ENCODE measurements around the gene AP3B1.

The AP3B1 gene

GRCh38 chr5:77973253-77973609 is 321.3 kb downstream of the AP3B1 start:
- Histone ChIP-seq H3K27me3 (ENCODE audit: low read length) (no peaks in the 10 kb centered on the region), H3K9ac (ENCODE audit: low read length) (no peak overlapping the region), H2AFZ (ENCODE audit: low read depth, low read length, severe bottlenecking) (no peak overlapping the region), H4K20me1 (ENCODE audit: low read depth, low read length) (no peaks in the 10 kb centered on the region), H3F3A (ENCODE audit: insufficient read depth) (no peaks in the 10 kb centered on the region), H3K27ac (ENCODE audit: low read depth, low read length) (no peak overlapping the region), H3K9me2 (replicated peaks; ENCODE audit: insufficient read depth, low read length) (no peaks in the 10 kb centered on the region), H3K4me2 (ENCODE audit: low read depth, low read length, poor library complexity, severe bottlenecking) (peak overlapping the region; percentile 42), H3K36me3 (ENCODE audit: low read length) (no peaks in the 10 kb centered on the region), H3K79me2 (ENCODE audit: insufficient read depth, low read length) (no peaks in the 10 kb centered on the region), H3K4me3 (ENCODE audit: insufficient read depth, low read length, poor library complexity, severe bottlenecking) (no peak overlapping the region), H3K9me3 (ENCODE audit: insufficient read depth, low read length) (no peaks in the 10 kb centered on the region)
- TF ChIP-seq EZH2phosphoT487 (conservative IDR thresholded peaks at IDR 0.05; ENCODE audit: low read length) (no peak), CTCF (IDR thresholded peaks at IDR 0.05; ENCODE audit: insufficient read depth, low read length, poor library complexity, severe bottlenecking) (no peak)

GRCh38 chr5:77972469-77973252 is 321.8 kb downstream of the AP3B1 start:
- no peaks in the 10 kb centered on the region for H3K36me3 ChIP-seq (ENCODE audit: low read length)
- H3K27me3 ChIP-seq (ENCODE audit: low read length): no peaks in the 10 kb centered on the region
- TF ChIP-seq EZH2phosphoT487 (conservative IDR thresholded peaks at IDR 0.05; ENCODE audit: low read length) (no peak), CTCF (IDR thresholded peaks at IDR 0.05; ENCODE audit: insufficient read depth, low read length, poor library complexity, severe bottlenecking) (peak; percentile 22)
- no peaks in the 10 kb centered on the region for H3F3A ChIP-seq (ENCODE audit: insufficient read depth)
- H3K9me2 ChIP-seq (replicated peaks; ENCODE audit: insufficient read depth, low read length): no peaks in the 10 kb centered on the region
- H3K4me2 ChIP-seq (ENCODE audit: low read depth, low read length, poor library complexity, severe bottlenecking): peak overlapping the region; percentile 42
- no peak overlapping the region for H3K9ac ChIP-seq (ENCODE audit: low read length)
- no peaks in the 10 kb centered on the region for H4K20me1 ChIP-seq (ENCODE audit: low read depth, low read length)
- H3K79me2 ChIP-seq (ENCODE audit: insufficient read depth, low read length): no peaks in the 10 kb centered on the region
- H3K27ac ChIP-seq (ENCODE audit: low read depth, low read length): no peak overlapping the region
- H2AFZ ChIP-seq (ENCODE audit: low read depth, low read length, severe bottlenecking): peak overlapping the region; percentile 66
- H3K4me3 ChIP-seq (ENCODE audit: insufficient read depth, low read length, poor library complexity, severe bottlenecking): no peak overlapping the region
- no peaks in the 10 kb centered on the region for H3K9me3 ChIP-seq (ENCODE audit: insufficient read depth, low read length)

GRCh38 chr5:77971776-77972468 is 322.6 kb downstream of the AP3B1 start:
- Histone ChIP-seq H3K36me3 (ENCODE audit: low read length) (no peaks in the 10 kb centered on the region), H3K9me3 (ENCODE audit: insufficient read depth, low read length) (no peaks in the 10 kb centered on the region), H3K27ac (ENCODE audit: low read depth, low read length) (no peak overlapping the region), H3K4me2 (ENCODE audit: low read depth, low read length, poor library complexity, severe bottlenecking) (peak overlapping the region; percentile 42), H4K20me1 (ENCODE audit: low read depth, low read length) (no peaks in the 10 kb centered on the region), H3K9ac (ENCODE audit: low read length) (no peak overlapping the region), H3K27me3 (ENCODE audit: low read length) (no peaks in the 10 kb centered on the region), H3K4me3 (ENCODE audit: insufficient read depth, low read length, poor library complexity, severe bottlenecking) (no peak overlapping the region), H3K9me2 (replicated peaks; ENCODE audit: insufficient read depth, low read length) (no peaks in the 10 kb centered on the region), H3K79me2 (ENCODE audit: insufficient read depth, low read length) (no peaks in the 10 kb centered on the region), H2AFZ (ENCODE audit: low read depth, low read length, severe bottlenecking) (peak overlapping the region; percentile 66), H3F3A (ENCODE audit: insufficient read depth) (no peaks in the 10 kb centered on the region)
- TF ChIP-seq EZH2phosphoT487 (conservative IDR thresholded peaks at IDR 0.05; ENCODE audit: low read length) (no peak), CTCF (IDR thresholded peaks at IDR 0.05; ENCODE audit: insufficient read depth, low read length, poor library complexity, severe bottlenecking) (no peak)

All from SU-DHL-6 (cell line).